ENCODE data around the gene RMND5B. TPM values are rescaled to one million over a fixed set of nuclear protein-coding genes. Genes with fewer than 3 reads are reported as not detected.

RMND5B gene
- polyA plus RNA-seq, 1 of the 3 experiments (the other 2 are of a cell fraction), result 42.8 TPM

DNA sequence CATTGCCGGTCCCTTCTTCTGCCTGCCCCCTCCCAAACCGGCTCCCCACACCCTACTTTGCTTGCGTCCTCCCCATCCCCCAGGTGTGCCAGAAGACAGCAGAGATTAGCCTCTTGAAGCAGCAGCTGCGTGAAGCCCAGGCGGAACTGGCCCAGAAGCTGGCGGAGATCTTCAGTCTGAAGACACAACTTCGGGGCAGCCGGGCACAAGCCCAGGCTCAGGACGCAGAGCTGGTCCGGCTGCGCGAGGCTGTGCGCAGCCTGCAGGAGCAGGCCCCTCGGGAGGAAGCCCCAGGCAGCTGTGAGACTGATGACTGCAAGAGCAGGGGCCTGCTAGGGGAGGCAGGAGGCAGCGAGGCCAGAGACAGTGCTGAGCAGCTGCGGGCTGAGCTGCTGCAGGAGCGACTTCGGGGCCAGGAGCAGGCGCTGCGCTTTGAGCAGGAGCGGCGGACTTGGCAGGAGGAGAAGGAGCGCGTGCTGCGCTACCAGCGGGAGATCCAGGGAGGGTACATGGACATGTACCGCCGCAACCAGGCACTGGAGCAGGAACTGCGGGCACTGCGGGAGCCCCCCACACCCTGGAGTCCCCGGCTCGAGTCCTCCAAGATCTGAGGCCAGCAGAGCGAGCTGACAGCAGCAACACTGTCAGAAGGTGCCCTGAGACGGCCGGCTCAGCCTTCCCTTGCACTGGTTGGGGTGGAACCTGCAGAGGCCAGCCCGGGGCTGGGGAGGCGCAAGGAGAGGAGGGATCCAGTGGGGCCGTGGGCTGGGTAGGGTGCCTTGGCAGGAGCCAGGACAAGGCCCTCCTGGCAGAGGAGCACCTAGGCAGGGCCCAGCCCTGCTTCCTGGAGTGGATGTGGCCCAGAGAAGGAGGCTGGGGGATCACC, 9.2 kb upstream of the RMND5B start:
- H3K4me2 ChIP-seq, result no peak overlapping the region
- H3K4me1 ChIP-seq (ENCODE audit: control insufficient read depth in 1 of 2, insufficient read depth in 2 of 2, low read depth in 1 of 2, low read length in 1 of 2), result peaks cover 0 to 29% of the 10 kb centered on the region in 2 experiments; a peak in 1 of 4 replicates
- no peaks in the 10 kb centered on the region for H3K79me2 ChIP-seq (ENCODE audit: insufficient read depth)
- no peaks in the 10 kb centered on the region for H4K20me1 ChIP-seq (ENCODE audit: insufficient read depth)
- peak; percentile 57 for DNase-seq
- H3F3A ChIP-seq (replicated peaks; ENCODE audit: insufficient read depth), result no peaks in the 10 kb centered on the region
- H3K9ac ChIP-seq, result no peak overlapping the region
- H2AFZ ChIP-seq (ENCODE audit: low read depth), result no peak overlapping the region
- TF ChIP-seq TEAD4 (IDR thresholded peaks at IDR 0.05; ENCODE audit: borderline replicate concordance, insufficient read depth), result no peak
- TF ChIP-seq FOXJ3 (CRISPR knock-in tag; IDR thresholded peaks at IDR 0.05), result no peak
- no peak for TF ChIP-seq YY1 (IDR thresholded peaks at IDR 0.05; ENCODE audit: low read depth)
- no peak for TF ChIP-seq TCF12 (IDR thresholded peaks at IDR 0.05)
- TF ChIP-seq, protein P1, sequence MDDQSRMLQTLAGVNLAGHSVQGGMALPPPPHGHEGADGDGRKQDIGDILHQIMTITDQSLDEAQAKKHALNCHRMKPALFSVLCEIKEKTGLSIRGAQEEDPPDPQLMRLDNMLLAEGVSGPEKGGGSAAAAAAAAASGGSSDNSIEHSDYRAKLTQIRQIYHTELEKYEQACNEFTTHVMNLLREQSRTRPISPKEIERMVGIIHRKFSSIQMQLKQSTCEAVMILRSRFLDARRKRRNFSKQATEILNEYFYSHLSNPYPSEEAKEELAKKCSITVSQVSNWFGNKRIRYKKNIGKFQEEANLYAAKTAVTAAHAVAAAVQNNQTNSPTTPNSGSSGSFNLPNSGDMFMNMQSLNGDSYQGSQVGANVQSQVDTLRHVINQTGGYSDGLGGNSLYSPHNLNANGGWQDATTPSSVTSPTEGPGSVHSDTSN (IDR thresholded peaks at IDR 0.05), result no peak
- TF ChIP-seq CHD2 (IDR thresholded peaks at IDR 0.05; ENCODE audit: low read length, partially characterized antibody), result no peak
- TF ChIP-seq MXI1 (IDR thresholded peaks at IDR 0.05; ENCODE audit: low read depth, low read length), result no peak
- no peak for TF ChIP-seq EP300 (IDR thresholded peaks at IDR 0.05; ENCODE audit: borderline replicate concordance in 1 of 2, low read depth in 1 of 2, low read length in 1 of 2)
- no peak for TF ChIP-seq GATA2 (CRISPR knock-in tag; IDR thresholded peaks at IDR 0.05)
- TF ChIP-seq GABPA (IDR thresholded peaks at IDR 0.05; ENCODE audit: low read depth), result no peak
- TF ChIP-seq, protein P2, sequence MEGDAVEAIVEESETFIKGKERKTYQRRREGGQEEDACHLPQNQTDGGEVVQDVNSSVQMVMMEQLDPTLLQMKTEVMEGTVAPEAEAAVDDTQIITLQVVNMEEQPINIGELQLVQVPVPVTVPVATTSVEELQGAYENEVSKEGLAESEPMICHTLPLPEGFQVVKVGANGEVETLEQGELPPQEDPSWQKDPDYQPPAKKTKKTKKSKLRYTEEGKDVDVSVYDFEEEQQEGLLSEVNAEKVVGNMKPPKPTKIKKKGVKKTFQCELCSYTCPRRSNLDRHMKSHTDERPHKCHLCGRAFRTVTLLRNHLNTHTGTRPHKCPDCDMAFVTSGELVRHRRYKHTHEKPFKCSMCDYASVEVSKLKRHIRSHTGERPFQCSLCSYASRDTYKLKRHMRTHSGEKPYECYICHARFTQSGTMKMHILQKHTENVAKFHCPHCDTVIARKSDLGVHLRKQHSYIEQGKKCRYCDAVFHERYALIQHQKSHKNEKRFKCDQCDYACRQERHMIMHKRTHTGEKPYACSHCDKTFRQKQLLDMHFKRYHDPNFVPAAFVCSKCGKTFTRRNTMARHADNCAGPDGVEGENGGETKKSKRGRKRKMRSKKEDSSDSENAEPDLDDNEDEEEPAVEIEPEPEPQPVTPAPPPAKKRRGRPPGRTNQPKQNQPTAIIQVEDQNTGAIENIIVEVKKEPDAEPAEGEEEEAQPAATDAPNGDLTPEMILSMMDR (IDR thresholded peaks at IDR 0.05), result no peak
- TF ChIP-seq, protein P3, sequence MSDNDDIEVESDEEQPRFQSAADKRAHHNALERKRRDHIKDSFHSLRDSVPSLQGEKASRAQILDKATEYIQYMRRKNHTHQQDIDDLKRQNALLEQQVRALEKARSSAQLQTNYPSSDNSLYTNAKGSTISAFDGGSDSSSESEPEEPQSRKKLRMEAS (IDR thresholded peaks at IDR 0.05; ENCODE audit: low read depth), result no peak
- no peak for TF ChIP-seq POLR2AphosphoS5 (IDR thresholded peaks at IDR 0.05; ENCODE audit: low read depth, low read length)
- no peak for TF ChIP-seq JUND (IDR thresholded peaks at IDR 0.05)
- no peaks in the 10 kb centered on the region for H3K9me2 ChIP-seq
- no peaks in the 10 kb centered on the region for H3K9me3 ChIP-seq
- no peaks in the 10 kb centered on the region for H3K36me3 ChIP-seq (replicated peaks in 1 of 2; ENCODE audit: control insufficient read depth in 1 of 2, insufficient read depth in 2 of 2, low read length in 1 of 2)
- H3K4me3 ChIP-seq (ENCODE audit: low read depth in 2 of 2, low read length in 1 of 2), result peak overlapping the region in 1 of 2 experiments; percentile 12; a peak in 1 of 4 replicates
- no peaks in the 10 kb centered on the region for H3K27me3 ChIP-seq (ENCODE audit: insufficient read depth)
- peak overlapping the region in 1 of 2 experiments; percentile 58; a peak in 1 of 4 replicates for H3K27ac ChIP-seq (ENCODE audit: low read depth in 2 of 2, low read length in 1 of 2)
- ChIA-PET POLR2A (interaction anchor here (0.9 to 1.6 kb wide), 5 partner anchors 10 to 98 kb away, joined by 3 to 9 read pairs (median 5); partner anchors contain the start of genes HNRNPAB, NHP2 and RMND5B), CTCF (interaction anchor here (0.7 to 9.4 kb wide), 18 partner anchors 9 to 79 kb away, joined by 3 to 116 read pairs (median 7); partner anchors contain the start of genes NHP2 and RMND5B)
- WGBS (ENCODE audit: low lambda C conversion rate), result 83% methylated on average over 28 of the region's 38 CpGs
